Peyer's patch (tissue), 4 donors: ENCODE data around the gene SFI1. TPM values are rescaled to one million over a fixed set of nuclear protein-coding genes. Genes with fewer than 3 reads are reported as not detected.
A peak's percentile ranks its signal among the peaks of the same experiment; 100 is the strongest.
"Not testable (repeated sequence)": the region's sequence is repeated elsewhere in the genome, so short reads cannot be mapped to it uniquely, and the experiment has no call there.

Source experiments
- DNase-seq, 3 donors: peaks; one replicate each; pipeline ENCODE4 v3.0.0-alpha.2; 2017 to 2019
- H3K27ac ChIP-seq, 4 donors: fragments of 200-600 bp; sonication (generic); one replicate each; pipeline ENCODE4 v1.5.1; 2016 to 2019
- H3K27me3 ChIP-seq, 2 donors: fragments of 200-600 bp; sonication (generic); one replicate each; pipeline ENCODE4 v1.5.1; 2019
- H3K36me3 ChIP-seq, 3 donors: fragments of 200-600 bp; sonication (generic); one replicate each; pipeline ENCODE4 v1.5.1; 2016 to 2019
- H3K4me1 ChIP-seq, 4 donors: fragments of 200-600 bp; sonication (generic); one replicate each; pipeline ENCODE4 v1.5.1; 2016 to 2019
- H3K4me3 ChIP-seq, 4 donors: fragments of 200-600 bp; sonication (generic); 1 replicate in 3 of 4; 2 replicates in 1 of 4; pipeline ENCODE4 v1.5.1; 2016 to 2019; ENCODE audit warnings: mild to moderate bottlenecking in 1 of 4
- H3K9me3 ChIP-seq, 4 donors: fragments of 200-600 bp; sonication (generic); one replicate each; pipeline ENCODE4 v1.5.1; 2016 to 2019; ENCODE audit warnings: mild to moderate bottlenecking in 1 of 4
- CTCF ChIP-seq, 6 experiments: fragments of 450-650 bp in 4 of 6; fragments of 200-600 bp in 2 of 6; sonication (generic) in 1 of 6; IDR thresholded peaks; one replicate each; pipeline ENCODE4 v1.5.1; 2017 to 2019; ENCODE audit warnings: antibody characterized with exemption in 6 of 6, mild to moderate bottlenecking in 3 of 6, moderate library complexity in 1 of 6
- POLR2A ChIP-seq, 2 donors: fragments of 450-650 bp; IDR thresholded peaks; one replicate each; pipeline ENCODE4 v1.5.1; 2017; ENCODE audit warnings: antibody characterized with exemption in 2 of 2, mild to moderate bottlenecking in 2 of 2, moderate library complexity in 2 of 2
- total RNA-seq, 4 donors: library from RNA; depleted of rRNA; stranded (reverse); fragments of >200 nt; gene quantifications; one replicate each; pipeline ENCODE4 v1.1.0, GENCODE V29; 2016

The SFI1 gene
- total RNA-seq, 4 donors from 2014 or later: 124 to 307 (median 198) TPM

DNA sequence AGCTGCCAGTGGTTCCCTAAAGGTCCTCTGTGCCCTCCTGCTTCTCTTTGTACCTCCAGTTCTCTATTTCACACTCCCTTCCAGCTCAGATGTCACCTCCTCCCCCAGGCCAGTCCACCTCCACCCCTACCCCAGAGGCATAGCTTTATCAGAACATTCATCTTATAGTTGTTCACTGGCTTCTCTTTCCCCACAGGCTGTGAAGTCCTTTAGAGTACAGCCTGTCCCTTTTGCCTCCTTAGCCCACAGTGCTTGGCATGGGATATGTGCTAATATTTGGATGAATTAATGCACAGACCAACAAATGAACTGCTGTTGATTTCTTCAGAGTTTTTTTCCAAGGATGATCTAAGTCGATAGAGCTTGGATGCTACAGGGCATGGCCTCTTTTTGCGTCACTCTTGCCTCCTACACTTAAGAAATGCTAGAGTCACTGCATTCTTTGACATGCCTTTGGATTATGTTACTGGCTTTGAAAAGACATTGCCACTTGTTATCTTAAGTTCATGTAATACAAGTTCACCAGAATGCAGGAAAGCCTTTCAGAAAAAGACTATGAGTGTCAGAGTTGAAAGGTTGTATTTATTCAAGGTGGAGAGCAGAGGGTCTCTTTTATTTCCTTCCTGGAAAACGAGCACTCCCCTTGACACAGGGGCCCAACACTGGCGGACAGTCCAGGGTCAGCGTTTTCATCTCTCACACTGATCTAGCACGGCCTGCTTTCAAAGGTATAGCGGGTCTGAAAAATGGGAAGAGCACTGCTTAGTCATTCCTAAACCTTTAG lies 90.0 kb downstream of the SFI1 start:
- no peaks in the 10 kb centered on the region for H3K4me1 ChIP-seq
- no peak overlapping the region for H3K27ac ChIP-seq
- H3K9me3 ChIP-seq: no peaks in the 10 kb centered on the region
- no peak overlapping the region for H3K4me3 ChIP-seq
- TF ChIP-seq CTCF (IDR thresholded peaks at IDR 0.05): no peak
- no peak for TF ChIP-seq POLR2A (IDR thresholded peaks at IDR 0.05)
- no peak for DNase-seq
- peaks cover 0 to 22% (median 0%) of the 10 kb centered on the region in 3 donors for H3K36me3 ChIP-seq
- H3K27me3 ChIP-seq: no peaks in the 10 kb centered on the region

GRCh38 chr22:31588970-31589675 lies 92.8 kb downstream of the SFI1 start:
- peak overlapping the region in 1 of 4 donors; percentile 80 for H3K27ac ChIP-seq
- peak overlapping the region in 2 of 4 donors; percentile 39 to 47 for H3K4me3 ChIP-seq
- H3K4me1 ChIP-seq: no peaks in the 10 kb centered on the region
- no peaks in the 10 kb centered on the region for H3K9me3 ChIP-seq
- TF ChIP-seq CTCF (IDR thresholded peaks at IDR 0.05) (no peak), POLR2A (IDR thresholded peaks at IDR 0.05) (peak; percentile 80 to 86)
- peak in 2 of 3 donors; percentile 71 to 75 for DNase-seq
- H3K36me3 ChIP-seq: peaks cover 0 to 22% (median 0%) of the 10 kb centered on the region in 3 donors
- H3K27me3 ChIP-seq: no peaks in the 10 kb centered on the region

DNA sequence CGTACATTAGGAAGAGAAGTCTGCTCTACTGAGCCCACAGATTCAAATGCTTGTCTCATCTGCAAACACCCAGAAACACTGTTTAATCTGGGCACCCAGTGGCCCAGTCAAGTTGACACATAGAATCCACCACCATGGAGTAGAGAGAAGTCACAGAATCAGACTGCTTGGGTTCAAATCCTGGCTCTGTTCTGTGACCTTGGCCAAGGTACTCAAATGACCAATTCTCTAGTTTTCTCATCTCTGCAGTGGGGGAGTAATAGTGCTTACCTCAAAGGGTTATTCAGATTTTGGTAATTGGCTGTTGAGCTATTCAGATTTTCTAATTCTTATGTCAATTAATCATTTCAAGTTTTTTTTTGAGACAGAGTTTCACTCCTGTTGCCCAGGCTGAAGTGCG lies 93.8 kb downstream of the SFI1 start:
- not testable (repeated sequence) for DNase-seq

DNA sequence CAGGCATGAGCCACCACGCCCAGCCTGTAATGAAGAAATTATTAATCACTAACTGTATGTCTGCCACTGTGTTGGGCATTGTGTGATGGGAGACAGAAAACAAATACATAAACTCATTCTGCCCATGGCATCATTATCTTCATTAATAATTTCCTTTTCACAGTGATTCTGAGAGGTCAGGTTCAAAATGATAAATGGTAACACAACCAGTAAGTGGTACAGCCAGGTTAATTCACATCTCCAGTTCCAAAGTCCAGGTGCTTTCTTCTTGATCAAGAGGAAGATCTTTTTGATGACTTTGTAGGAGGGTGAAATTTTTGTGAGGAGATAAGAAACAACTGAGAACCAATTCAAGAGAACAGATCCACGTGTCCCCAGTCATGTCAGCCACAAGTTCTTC lies 98.9 kb downstream of the SFI1 start:
- TF ChIP-seq CTCF (IDR thresholded peaks at IDR 0.05) (no peak), POLR2A (IDR thresholded peaks at IDR 0.05) (no peak)
- DNase-seq: no peak
- Histone ChIP-seq H3K4me1 (no peaks in the 10 kb centered on the region), H3K36me3 (no peaks in the 10 kb centered on the region), H3K4me3 (no peak overlapping the region), H3K9me3 (no peaks in the 10 kb centered on the region), H3K27ac (no peak overlapping the region), H3K27me3 (no peaks in the 10 kb centered on the region)

More for the DNA sequence above, 93.8 kb downstream of the SFI1 start:
- H3K4me1 ChIP-seq, H3K4me3 ChIP-seq, H3K27me3 ChIP-seq, H3K27ac ChIP-seq, H3K9me3 ChIP-seq: not testable (repeated sequence)
- peaks cover 0 to 18% (median 0%) of the 10 kb centered on the region in 3 donors for H3K36me3 ChIP-seq

DNA sequence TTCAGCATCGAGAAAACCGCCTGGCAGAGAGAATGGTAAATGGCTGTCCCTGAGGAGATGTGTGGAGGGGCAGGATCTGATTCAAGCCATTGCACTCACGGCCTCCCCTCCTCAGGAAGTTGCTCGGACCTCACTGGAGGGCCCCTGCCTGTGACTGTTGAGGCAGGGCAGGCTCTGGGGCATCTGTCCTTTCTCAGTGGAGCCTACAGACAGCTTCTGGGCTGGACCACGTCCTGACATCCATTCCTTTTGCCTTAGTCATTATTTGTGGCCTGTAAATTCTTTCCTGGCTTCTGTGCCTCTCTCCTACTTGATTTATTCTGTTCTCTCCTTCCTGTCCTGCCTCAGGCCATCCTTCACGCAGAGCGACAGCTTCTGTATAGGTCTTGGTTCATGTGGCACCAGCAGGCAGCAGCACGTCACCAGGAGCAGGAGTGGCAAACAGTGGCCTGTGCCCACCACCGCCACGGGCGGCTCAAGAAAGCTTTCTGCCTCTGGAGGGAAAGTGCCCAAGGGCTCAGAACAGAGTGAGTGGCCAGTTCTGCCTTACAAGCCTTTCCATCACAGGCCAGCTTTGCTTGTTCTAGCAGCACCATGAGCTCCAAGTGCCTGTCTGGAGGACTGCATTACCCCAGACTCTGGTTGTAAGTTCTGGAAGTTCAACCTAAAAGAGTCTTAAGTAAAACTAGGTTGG lies 106.1 kb downstream of the SFI1 start:
- DNase-seq: no peak
- no peak overlapping the region for H3K4me3 ChIP-seq
- H3K4me1 ChIP-seq: peaks cover 0 to 14% (median 0%) of the 10 kb centered on the region in 4 donors
- peak overlapping the region in 1 of 4 donors; percentile 65 for H3K27ac ChIP-seq
- no peaks in the 10 kb centered on the region for H3K27me3 ChIP-seq
- no peaks in the 10 kb centered on the region for H3K9me3 ChIP-seq
- TF ChIP-seq POLR2A (IDR thresholded peaks at IDR 0.05) (no peak), CTCF (IDR thresholded peaks at IDR 0.05) (no peak)
- H3K36me3 ChIP-seq: peaks cover 0 to 39% (median 0%) of the 10 kb centered on the region in 3 donors
